Caco-2 (cell line): ENCODE measurements around the gene BABAM2. TPM values are rescaled to one million over a fixed set of nuclear protein-coding genes. Genes with fewer than 3 reads are reported as not detected.

Experiments
- BruUV-seq: library from RNA; stranded (reverse); fragments of 400-500 nt; replicated peaks from 2 replicates; lab custom pipeline; 2021; lab: Mats Ljungman, UMichigan
- CTCF ChIA-PET: fragments of 300-600 bp; sonication (Branson Sonifier 250); formaldehyde crosslinking; loops from one replicate; lab custom pipeline; 2022; ENCODE audit warnings: antibody characterized with exemption; lab: Charles Lee
- POLR2A ChIA-PET: fragments of 300-600 bp; sonication (Branson Sonifier 250); formaldehyde crosslinking; loops from one replicate; lab custom pipeline; 2022; ENCODE audit warnings: antibody characterized with exemption; lab: Charles Lee
- DNase-seq, 2 experiments: peaks; one replicate each; pipeline versions ENCODE4 v3.0.0 to v3.0.0-alpha.2; 2020 to 2022
- H3K27me3 ChIP-seq: replicated peaks from 2 replicates; pipeline ENCODE4 v1.6.0; 2011; ENCODE audit warnings: low read length; ENCODE audit not compliant: control insufficient read depth, insufficient read depth
- H3K36me3 ChIP-seq: 2 replicates; pipeline ENCODE4 v1.5.1; 2011; ENCODE audit warnings: low read length; ENCODE audit not compliant: control insufficient read depth, insufficient read depth
- H3K4me1 ChIP-seq: fragments of 250-450 bp; sonication (Bioruptor Pico); 2 replicates; pipeline ENCODE4 v1.5.1; 2020; ENCODE audit warnings: mild to moderate bottlenecking
- H3K4me3 ChIP-seq: 2 replicates; pipeline ENCODE4 v1.5.1; 2011; ENCODE audit warnings: low read depth, mild to moderate bottlenecking, control low read depth, low read length
- H3K9me3 ChIP-seq: fragments of 250-450 bp; sonication (Bioruptor Pico); 2 replicates; pipeline ENCODE4 v1.5.1; 2020; ENCODE audit warnings: mild to moderate bottlenecking, moderate library complexity
- H3K27ac Mint-ChIP-seq: one replicate; pipeline ENCODE4 v1.8.0; 2022; ENCODE audit warnings: mixed read lengths; ENCODE audit not compliant: unreplicated experiment
- H3K27me3 Mint-ChIP-seq: one replicate; pipeline ENCODE4 v1.8.0; 2022; ENCODE audit warnings: mixed read lengths; ENCODE audit not compliant: insufficient read depth, unreplicated experiment
- H3K36me3 Mint-ChIP-seq: one replicate; pipeline ENCODE4 v1.8.0; 2022; ENCODE audit warnings: mild to moderate bottlenecking, mixed read lengths; ENCODE audit not compliant: insufficient read depth, unreplicated experiment
- H3K4me1 Mint-ChIP-seq: one replicate; pipeline ENCODE4 v1.8.0; 2022; ENCODE audit warnings: low read depth, mixed read lengths; ENCODE audit not compliant: unreplicated experiment
- H3K4me3 Mint-ChIP-seq: one replicate; pipeline ENCODE4 v1.8.0; 2022; ENCODE audit warnings: mild to moderate bottlenecking, moderate library complexity, mixed read lengths; ENCODE audit not compliant: unreplicated experiment
- H3K9me3 Mint-ChIP-seq: one replicate; pipeline ENCODE4 v1.8.0; 2022; ENCODE audit warnings: mixed read lengths; ENCODE audit not compliant: unreplicated experiment
- intact Hi-C: fragments of 100-400 bp; cut with micrococcal nuclease; formaldehyde crosslinking; loops from one replicate; pipeline ENCODE4 v1.10.0; 2022; ENCODE audit not compliant: unreplicated experiment
- total RNA-seq: library from RNA; stranded (reverse); gene quantifications from 2 replicates; pipeline ENCODE4 v1.2.3, GENCODE V29; 2022
- TF ChIP-seq, protein P1 (sequence below), 2 experiments: fragments of 200-600 bp in 1 of 2; IDR thresholded peaks; 1 replicate in 1 of 2; 2 replicates in 1 of 2; pipeline versions ENCODE4 v1.5.1 to v1.8.0; 2011 to 2022; ENCODE audit warnings: antibody characterized with exemption in 1 of 2, control low read depth in 1 of 2, inconsistent platforms in 1 of 2, low read depth in 1 of 2, low read length in 1 of 2, mild to moderate bottlenecking in 1 of 2, moderate library complexity in 1 of 2; ENCODE audit not compliant: insufficient read depth in 1 of 2, severe bottlenecking in 1 of 2, unreplicated experiment in 1 of 2

The BABAM2 gene
- total RNA-seq, 1 experiment from 2014 or later = 57.3 TPM

DNA sequence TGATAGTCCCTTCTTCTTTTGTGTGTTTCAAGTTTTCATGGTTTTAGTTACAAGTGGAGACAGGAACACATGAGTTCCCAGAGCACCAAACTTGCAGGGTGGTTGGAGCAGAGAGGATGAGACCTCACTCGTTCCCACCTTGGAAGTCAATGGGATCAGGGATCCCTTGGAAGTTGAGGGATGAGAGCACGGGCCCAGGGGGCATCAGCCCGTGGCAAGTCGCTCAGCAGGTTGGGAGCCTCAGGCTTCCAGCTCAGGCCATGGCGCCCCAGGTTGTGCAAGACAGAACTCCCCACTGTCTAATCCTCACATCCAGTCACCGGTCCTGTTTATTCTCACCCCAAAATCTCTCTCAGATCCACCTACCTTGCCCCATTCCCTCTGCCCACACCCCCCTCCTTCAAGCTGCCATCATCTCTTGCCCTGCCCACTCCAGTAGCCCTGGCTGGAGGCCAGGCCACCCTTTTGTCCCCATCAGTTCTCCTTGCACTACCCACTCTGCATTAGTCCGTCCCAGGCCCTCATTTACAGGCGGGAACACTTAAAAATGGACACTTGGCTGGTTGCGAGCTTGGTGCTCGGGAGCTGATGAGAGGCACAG lies 464.5 kb downstream of the BABAM2 start:
- H3K27ac Mint-ChIP-seq = no peak overlapping the region
- peaks cover 10% of the 10 kb centered on the region; the same call in 1 of the 2 replicates for H3K4me1 ChIP-seq
- TF ChIP-seq, protein P1, sequence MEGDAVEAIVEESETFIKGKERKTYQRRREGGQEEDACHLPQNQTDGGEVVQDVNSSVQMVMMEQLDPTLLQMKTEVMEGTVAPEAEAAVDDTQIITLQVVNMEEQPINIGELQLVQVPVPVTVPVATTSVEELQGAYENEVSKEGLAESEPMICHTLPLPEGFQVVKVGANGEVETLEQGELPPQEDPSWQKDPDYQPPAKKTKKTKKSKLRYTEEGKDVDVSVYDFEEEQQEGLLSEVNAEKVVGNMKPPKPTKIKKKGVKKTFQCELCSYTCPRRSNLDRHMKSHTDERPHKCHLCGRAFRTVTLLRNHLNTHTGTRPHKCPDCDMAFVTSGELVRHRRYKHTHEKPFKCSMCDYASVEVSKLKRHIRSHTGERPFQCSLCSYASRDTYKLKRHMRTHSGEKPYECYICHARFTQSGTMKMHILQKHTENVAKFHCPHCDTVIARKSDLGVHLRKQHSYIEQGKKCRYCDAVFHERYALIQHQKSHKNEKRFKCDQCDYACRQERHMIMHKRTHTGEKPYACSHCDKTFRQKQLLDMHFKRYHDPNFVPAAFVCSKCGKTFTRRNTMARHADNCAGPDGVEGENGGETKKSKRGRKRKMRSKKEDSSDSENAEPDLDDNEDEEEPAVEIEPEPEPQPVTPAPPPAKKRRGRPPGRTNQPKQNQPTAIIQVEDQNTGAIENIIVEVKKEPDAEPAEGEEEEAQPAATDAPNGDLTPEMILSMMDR (IDR thresholded peaks at IDR 0.05; ENCODE audit: insufficient read depth in 1 of 2, low read depth in 1 of 2, low read length in 1 of 2, severe bottlenecking in 1 of 2, unreplicated experiment in 1 of 2) = no peak
- no peak for DNase-seq
- no peaks in the 10 kb centered on the region for H3K9me3 Mint-ChIP-seq
- H3K4me1 Mint-ChIP-seq = peaks cover 7% of the 10 kb centered on the region
- POLR2A ChIA-PET = no interaction called here
- no peaks in the 10 kb centered on the region for H3K9me3 ChIP-seq
- H3K36me3 ChIP-seq = no peaks in the 10 kb centered on the region
- CTCF ChIA-PET = no interaction called here
- no peaks in the 10 kb centered on the region for H3K27me3 ChIP-seq
- no TSS peak for BruUV-seq
- intact Hi-C loops = no loop called here
- no peaks in the 10 kb centered on the region for H3K36me3 Mint-ChIP-seq
- no peak overlapping the region for H3K4me3 Mint-ChIP-seq
- no peak overlapping the region for H3K4me3 ChIP-seq
- no peaks in the 10 kb centered on the region for H3K27me3 Mint-ChIP-seq

GRCh38 chr2:28355521-28356094 lies 465.1 kb downstream of the BABAM2 start:
- ChIA-PET CTCF (no interaction called here), POLR2A (no interaction called here)
- H3K9me3 ChIP-seq = no peaks in the 10 kb centered on the region
- Mint-ChIP-seq H3K4me3 (no peak overlapping the region), H3K27me3 (no peaks in the 10 kb centered on the region), H3K9me3 (no peaks in the 10 kb centered on the region), H3K27ac (no peak overlapping the region), H3K4me1 (peaks cover 7% of the 10 kb centered on the region), H3K36me3 (no peaks in the 10 kb centered on the region)
- intact Hi-C loops = no loop called here
- TF ChIP-seq, protein P1 (IDR thresholded peaks at IDR 0.05; ENCODE audit: insufficient read depth in 1 of 2, low read depth in 1 of 2, low read length in 1 of 2, severe bottlenecking in 1 of 2, unreplicated experiment in 1 of 2) = no peak
- H3K27me3 ChIP-seq = no peaks in the 10 kb centered on the region
- no TSS peak for BruUV-seq
- DNase-seq = no peak
- no peak overlapping the region for H3K4me3 ChIP-seq
- no peaks in the 10 kb centered on the region for H3K36me3 ChIP-seq
- peaks cover 10% of the 10 kb centered on the region; the same call in 1 of the 2 replicates for H3K4me1 ChIP-seq

GRCh38 chr2:28356095-28356911 lies 465.8 kb downstream of the BABAM2 start:
- TF ChIP-seq, protein P1 (IDR thresholded peaks at IDR 0.05; ENCODE audit: insufficient read depth in 1 of 2, low read depth in 1 of 2, low read length in 1 of 2, severe bottlenecking in 1 of 2, unreplicated experiment in 1 of 2) = no peak
- intact Hi-C loops = no loop called here
- H3K36me3 Mint-ChIP-seq = no peaks in the 10 kb centered on the region
- no peak overlapping the region for H3K4me3 Mint-ChIP-seq
- POLR2A ChIA-PET = no interaction called here
- no peaks in the 10 kb centered on the region for H3K9me3 Mint-ChIP-seq
- Histone ChIP-seq H3K4me1 (peaks cover 10% of the 10 kb centered on the region; the same call in 1 of the 2 replicates), H3K9me3 (no peaks in the 10 kb centered on the region), H3K4me3 (no peak overlapping the region), H3K27me3 (no peaks in the 10 kb centered on the region), H3K36me3 (no peaks in the 10 kb centered on the region)
- no peaks in the 10 kb centered on the region for H3K27me3 Mint-ChIP-seq
- H3K27ac Mint-ChIP-seq = no peak overlapping the region
- no TSS peak for BruUV-seq
- peaks cover 7% of the 10 kb centered on the region for H3K4me1 Mint-ChIP-seq
- CTCF ChIA-PET = interaction anchor here (1.3 kb wide), 1 partner anchor 25 kb away, joined by 8 read pairs; no protein-coding TSS in a partner anchor
- no peak for DNase-seq
